Effector CD8-positive, alpha-beta T cell (primary cell): Measurements from ENCODE around the gene PDE3A.
"Not testable (repeated sequence)": the region's sequence is repeated elsewhere in the genome, so short reads cannot be mapped to it uniquely, and the experiment has no call there.

ENCODE experiments used
- DNase-seq: peaks from one replicate; lab custom pipeline; 2025; lab: John Stamatoyannopoulos, UW

The PDE3A gene

DNA sequence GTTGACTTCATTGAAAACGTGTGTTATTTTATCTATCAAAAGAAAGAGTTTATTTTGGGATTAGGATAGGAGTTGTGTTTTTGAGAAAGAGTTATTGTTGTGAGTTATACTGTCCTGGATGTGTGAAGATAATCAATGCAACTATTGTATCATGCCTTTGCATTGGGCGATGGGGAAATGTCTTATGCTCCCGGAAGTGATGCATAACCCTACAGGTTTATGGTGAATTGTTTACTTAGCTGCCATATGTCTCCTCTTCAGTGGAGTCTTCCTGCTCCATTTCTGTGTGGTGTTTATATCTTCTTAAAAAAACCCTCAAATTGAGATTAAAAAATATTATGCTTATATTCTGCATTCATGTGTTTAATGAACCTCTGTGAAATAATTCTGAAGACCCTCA is 6.5 kb downstream of the PDE3A start:
- DNase-seq, result no peak

DNA sequence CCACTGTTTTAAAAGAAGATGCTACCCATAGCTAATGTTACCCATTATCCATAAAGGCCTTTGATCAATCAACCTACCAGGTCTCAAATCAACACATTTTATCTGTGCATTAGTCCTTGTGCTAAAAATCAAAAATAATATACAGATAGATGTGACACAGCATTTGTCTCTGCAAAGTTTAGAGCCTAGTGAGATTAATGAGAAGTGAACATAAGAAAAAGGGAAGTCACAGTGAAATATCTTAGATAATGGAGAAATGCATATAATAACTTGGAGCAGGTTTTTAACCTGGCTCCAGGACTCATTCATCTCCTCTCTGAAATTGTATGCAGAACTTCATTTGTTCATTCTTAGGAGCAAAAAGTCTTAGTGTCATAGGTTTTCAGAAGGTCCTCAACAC is 7.2 kb downstream of the PDE3A start:
- DNase-seq, result no peak

DNA sequence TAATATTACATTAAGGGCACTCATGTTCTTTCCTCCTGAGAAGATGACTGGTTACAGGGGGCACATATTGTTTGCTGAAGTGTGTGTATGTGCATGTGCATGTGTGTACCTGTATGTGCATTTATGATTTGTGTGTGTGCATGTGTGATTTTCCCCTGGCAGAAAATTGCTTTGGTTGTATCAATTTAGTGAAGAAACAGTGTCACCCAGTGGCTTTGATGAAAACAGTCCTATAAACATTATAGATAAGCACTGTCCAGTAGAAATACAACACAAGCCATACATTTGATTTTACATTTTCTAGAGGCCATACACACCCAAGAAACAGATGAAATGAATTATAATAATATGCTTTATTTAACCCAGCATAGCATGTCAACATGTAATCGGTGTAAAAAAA is 8.6 kb downstream of the PDE3A start:
- DNase-seq, result no peak

DNA sequence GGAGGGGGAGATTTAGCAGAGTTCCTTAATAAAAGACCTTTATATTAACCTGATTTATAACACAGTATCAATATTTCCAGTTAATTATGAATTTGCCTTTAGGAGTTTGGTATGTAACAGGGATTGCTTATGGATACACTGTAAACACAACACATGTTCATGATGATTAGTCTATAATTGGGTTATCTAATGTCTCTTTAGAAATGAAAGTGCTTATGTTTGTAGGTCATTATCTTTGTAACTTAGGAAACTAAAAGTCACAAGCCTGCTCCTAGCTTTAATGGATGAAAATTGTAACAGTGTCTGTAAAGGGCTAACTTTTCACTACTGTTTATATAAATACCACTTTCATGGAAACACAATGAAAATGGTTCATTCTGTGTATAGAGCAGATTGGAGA is 9.4 kb downstream of the PDE3A start:
- no peak for DNase-seq

DNA sequence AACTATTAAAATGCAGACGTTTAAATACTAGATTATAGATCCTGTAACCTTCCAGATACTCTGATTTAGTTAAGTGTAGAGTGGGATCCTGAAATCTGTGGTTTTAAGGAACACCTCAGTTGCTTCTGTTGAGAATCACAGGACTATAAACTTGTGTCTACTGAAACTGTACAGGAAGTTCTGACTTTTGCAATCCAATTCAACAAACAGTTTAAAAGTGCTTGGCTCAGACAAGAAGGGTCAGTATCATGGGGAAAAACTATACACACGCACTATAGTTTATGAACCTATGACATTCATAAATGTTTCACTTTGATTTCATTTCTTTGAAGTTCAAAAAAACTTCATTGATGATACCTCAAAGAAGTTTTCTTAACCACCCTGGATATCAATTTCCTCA is 13.8 kb downstream of the PDE3A start:
- no peak for DNase-seq

DNA sequence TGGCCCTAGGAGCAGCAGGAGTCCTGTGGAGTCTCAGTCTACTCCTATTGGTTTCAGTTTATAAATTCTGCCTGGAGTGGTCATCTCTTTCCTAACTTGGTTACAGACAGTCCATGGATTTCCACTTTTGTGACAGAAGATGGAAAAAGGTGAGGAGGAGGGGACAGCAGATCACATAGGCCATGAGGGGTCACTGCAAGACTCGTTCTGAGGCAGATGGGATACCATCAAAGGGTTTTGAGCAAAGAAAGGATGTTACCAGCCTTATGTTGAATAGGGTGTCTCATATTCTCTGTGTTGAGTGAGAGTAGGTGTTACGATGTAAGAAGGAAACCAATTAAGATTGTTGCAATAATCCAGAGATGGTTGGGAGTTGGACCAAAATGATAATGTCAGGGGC is 15.3 kb downstream of the PDE3A start:
- no peak for DNase-seq

DNA sequence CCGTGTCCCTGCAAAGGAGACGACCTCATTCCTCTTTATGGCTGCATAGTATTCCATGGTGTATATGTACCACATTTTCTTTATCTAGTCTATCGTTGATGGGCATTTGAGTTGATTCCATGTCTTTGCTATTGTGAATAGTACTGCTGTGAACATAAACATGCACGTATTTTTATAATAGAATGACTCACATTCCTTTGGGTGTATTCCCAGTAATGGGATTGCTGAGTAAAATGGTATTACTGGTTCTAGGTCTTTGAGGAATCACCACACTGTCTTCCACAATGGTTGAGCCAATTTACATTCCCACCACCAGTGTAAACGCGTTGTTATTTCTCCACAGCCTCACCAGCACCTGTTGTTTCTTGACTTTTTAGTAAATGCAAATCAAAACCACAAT is 16.5 kb downstream of the PDE3A start:
- not testable (repeated sequence) for DNase-seq

DNA sequence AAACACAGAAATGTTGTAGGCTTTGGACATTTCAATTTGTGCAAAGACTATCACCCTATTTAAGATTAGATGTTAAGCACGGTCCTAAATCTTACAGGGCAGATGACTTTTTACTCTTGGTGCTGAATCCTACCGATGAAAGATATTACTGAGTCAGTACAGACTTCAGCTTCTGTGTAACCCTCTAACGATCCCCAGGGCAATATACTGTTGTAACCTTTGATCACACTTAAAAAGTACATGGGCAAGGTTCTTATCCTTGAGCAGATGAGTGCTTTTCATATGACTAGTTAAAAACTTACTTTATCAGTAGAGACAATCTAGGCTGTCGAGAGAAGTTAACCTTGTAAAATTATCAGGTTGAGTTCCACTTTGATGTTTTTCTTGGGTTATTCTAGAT is 22.5 kb downstream of the PDE3A start:
- DNase-seq, result no peak

DNA sequence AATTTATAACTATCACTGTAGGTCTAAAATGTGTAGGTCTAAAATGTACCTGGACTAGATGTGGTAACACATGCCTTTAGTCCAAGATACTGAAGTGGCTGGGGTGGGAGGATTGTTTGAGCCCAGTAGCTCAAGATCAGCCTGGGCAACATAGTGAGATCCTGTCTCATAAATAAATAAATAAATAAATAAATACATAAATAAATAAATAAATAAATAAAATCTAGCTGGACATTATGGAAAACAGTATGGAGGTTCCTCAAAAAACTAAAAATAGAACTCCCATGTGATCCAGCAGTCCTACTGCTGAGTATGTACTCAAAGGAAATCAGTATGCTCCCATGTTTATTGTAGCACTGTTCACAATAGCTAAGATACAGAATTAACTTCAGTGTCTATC is 24.0 kb downstream of the PDE3A start:
- no peak for DNase-seq

DNA sequence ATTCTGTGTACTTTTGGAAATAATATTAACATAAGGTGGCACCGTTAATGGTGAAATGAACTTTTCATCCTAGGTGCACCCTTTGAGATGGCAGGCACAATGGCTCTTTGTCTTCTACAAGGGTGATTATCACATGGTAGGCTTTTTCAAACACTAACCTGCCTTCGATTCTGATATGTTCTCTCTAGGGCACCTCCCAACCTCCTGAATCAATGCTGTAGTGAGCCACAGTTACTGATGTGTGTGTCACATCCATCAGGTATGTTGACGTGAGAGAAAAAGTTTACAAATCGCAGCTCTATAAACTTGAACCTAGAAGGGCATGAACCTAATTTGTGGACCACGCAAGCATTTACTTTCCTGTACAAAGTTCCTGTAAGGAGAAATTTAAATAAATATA is 25.4 kb downstream of the PDE3A start:
- DNase-seq, result no peak

DNA sequence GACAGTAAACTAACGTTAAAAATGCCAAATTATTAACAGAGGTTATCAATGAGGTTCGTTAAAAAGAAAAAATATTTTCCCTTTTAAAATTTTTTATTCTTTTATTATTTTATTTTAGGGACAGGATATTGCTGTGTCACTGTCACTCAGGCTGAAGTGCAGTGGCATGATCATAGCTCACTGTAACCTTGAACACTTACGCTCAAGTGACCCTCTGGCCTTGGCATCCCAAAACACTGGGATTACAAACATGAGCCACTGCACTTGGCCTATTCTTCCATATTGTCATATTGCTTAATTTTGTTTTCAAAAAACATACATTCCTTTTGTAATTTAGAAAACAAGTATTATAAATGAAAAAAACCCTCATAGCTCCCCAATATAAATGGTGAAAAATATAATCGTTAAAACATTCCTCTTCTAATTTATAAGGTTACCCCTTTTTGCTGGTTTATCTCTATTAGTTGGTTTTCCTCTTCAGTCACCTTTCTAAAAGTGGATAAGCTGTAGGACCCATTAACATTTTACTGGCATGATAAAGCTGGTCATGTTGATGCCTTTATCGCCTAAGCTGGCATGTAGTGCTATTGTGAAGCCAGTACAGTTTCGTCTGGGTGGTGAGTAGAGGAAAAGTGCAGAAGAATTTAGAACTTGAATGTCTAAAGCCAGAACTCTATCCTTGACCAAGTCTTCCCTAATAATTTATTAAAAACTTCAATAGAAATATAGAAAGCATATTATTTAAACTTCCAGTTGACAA is 27.6 kb downstream of the PDE3A start:
- no peak for DNase-seq

DNA sequence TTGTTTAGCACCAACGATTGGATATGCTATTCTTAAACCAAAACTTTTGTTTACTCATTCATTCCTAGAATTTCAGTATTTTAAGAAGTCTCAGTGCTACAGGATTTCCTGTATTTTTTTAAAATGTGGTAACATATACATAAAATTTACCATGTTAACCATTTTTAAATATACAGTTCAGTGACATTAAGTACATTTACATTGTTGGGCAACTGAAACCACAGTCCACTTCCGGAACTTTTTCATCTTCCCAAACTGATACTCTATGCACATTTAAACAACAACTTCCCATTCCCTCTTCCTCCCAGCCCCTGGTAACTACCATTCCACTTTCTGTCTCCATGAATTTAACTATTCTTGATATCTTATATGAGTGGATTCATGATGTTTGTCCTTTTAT is 30.3 kb downstream of the PDE3A start:
- DNase-seq, result no peak

DNA sequence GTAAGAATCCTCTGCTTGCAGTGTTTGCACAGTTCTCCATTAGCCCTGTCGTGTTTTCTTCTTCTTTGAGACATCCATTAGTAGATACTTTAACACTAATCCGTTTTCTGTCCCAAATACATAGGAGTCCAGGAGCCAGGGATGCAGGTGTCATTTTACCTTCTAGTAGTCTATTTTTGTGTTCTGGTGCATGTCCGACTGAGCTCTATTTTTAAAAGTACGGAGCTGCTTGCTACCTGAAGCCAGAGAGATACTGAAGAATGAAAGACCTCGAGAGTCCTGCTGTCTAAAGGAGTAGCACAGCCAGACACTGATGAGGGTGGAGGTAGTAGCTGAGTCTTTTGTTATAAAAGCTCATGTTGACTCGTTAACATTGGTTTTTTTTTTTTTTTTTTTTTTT is 31.7 kb downstream of the PDE3A start:
- no peak for DNase-seq

DNA sequence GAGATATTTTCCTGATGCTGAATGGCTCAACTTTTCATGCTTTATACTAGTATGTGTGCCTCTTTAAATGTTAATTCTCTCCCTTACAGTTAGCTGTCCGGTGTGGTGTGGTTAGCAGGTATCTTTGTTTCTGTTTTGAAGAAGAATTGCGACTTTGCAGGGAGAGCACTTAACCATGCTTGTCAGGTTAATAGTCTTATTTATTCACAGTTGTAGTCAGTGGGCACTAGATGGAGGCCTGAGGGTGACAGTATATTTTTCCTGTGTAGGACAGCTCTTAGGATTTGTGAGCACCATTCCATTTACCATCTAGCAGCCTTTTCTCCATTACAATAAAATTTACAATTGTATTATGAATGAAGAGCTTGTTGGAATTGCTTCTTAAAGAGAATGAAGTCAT is 34.9 kb downstream of the PDE3A start:
- no peak for DNase-seq

DNA sequence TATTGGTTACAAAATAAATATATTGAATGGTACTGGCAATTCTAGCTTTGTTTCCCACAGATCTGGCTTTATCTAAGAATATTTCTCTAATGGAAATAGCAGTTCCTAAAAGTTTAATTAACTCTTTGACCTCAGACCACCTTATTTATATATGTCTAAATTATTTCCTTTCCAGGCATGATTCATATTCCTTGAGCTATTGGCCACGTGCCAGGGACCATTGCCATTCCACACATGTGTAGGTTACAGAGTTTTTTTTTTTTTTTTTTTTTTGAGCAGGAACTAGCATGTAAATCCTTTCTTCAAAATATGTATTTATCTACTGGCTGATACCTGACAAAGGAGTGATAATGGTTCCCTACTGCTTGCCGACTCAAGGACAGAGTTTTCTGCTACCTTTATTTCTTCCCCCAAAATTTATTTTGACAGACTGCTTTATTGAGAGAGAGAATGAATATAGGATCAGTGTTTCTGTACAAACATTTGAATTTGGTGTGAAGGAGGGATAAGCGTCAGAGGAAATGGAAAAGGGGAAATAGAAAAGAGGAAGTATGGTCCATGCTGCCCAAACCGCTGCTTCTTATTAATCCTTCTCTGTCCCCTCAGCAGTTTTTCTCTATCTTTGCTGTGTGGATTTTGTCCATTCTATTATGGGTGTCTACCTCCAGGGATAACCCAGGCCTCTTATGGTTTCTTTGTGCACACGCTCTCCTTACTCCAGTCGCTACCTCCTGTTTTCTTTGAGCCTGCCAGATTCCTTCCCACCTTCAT is 36.4 kb downstream of the PDE3A start:
- no peak for DNase-seq

DNA sequence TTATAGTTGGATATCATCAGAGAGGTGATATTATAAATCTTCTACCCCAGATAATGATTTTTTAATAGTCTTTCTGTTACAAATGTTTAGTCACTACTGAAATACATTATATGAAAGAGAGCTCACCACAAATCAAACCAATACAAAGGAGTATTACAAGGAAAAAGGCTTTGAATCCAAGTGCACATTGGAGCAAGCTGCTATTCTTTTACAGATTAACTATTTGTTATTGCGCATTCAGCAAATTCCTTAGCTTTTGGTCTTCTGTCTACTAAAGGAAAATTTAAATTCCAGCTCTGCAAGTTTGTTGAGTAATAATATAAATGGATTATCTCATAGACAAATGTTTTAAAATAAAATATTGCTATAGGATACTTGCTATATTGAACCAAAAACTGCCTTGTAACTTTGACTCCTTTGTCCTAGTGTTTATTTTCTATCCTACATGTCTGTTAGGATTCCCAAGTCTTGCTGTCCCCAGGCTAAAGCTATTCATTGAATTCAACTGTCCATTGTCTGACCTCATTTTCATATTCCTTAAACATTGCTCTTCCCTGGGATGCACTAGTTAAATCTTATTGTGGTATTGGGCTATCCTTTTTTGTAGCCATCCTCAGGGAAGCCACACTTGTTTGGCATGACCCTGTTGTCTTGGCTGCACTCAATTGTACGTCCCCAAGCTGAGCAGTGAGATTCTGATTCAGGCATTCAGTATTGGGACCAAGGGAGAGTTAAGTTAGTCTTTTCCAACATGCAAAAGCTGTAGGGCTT is 41.5 kb downstream of the PDE3A start:
- DNase-seq, result no peak

DNA sequence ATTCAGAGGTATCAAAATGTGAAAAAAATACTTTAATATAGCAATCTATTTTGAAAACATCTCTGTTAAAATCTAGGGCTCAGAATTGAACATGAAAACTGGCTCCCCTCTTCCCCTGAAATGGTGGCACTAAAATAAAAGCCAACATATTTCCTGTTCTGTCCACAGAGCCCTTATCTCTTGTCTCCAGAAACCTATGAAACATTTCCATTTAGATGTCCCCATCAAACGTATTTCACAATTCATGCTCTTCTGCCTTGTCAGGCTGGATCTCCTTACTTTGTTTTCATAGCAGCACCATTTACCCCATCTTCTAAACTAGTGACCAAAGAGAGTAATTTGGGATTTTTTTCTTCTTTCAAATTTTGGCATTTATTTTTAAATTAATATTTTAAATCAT is 42.4 kb downstream of the PDE3A start:
- no peak for DNase-seq

DNA sequence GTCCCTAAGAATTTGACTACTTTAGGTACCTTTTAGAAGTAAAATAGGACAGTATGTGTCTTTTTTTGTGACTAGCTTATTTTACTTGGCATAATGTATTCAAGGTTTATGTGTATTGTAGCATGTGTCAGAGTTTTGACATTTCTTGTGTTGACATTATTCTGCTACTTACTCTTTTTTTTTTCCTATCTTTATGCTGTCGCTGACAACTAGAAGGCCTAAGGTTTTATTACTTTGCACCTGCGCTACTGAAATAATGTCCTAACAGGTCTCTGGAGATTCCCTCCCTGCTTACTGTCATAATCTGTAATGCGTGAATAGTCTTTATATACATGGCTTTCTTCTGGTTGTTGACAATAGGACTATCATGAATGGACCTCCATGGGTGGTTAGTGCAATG is 43.0 kb downstream of the PDE3A start:
- DNase-seq, result no peak

DNA sequence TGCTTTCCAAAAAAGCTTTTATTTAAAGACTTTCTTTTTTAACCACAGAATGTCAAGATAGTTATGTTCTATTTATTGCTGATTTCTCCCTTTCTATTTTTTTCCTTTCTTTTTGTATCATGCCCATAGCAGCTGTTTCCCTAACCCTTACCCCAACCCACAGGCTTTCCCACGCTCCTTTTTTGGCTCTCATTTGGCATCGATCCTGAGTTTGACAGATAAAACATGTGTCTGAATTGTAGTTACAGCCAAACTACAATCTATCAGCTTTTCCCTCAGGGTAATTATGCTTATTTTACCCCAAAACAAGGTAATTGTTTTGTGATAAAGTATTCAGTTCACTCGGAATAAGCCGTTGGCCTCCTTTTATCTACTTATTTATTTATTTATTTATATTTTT is 46.7 kb downstream of the PDE3A start:
- DNase-seq, result no peak

DNA sequence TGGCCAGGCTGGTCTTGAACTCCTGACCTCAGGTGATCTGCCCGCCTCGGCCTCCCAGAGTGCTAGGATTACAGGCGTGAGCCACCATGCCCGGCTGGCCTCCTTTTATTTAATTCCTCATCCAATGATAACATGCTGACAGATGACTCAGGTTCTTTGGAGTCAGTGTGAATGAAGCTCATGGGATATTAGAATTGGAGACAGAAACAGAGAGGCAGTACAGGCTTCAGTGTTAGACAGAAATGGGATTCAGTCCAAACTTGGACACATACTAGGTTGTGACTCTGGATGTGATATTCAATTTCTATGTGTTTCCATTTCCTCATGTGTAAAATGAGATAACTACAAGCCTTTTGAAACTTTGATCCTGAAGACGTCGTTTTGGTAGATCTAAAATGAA is 47.3 kb downstream of the PDE3A start:
- no peak for DNase-seq

DNA sequence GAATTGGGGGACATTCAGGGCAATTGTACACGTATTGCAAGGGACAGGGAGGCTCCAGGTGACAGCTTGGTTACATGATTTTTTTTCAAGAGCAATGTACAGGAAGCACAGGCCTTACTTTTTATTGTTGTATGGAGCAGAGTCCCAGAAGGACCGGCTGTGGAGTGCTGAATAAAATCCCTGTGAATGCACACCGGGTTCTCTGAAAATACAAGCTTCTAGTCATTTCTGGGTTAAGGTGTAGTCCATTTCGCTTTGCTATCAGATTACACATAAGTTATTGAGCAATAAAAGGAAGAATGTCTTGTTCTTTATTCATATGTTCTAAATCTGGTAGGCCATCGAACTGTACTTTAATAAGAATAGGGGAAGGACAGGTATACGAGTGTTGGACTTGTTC is 52.2 kb downstream of the PDE3A start:
- DNase-seq, result no peak

DNA sequence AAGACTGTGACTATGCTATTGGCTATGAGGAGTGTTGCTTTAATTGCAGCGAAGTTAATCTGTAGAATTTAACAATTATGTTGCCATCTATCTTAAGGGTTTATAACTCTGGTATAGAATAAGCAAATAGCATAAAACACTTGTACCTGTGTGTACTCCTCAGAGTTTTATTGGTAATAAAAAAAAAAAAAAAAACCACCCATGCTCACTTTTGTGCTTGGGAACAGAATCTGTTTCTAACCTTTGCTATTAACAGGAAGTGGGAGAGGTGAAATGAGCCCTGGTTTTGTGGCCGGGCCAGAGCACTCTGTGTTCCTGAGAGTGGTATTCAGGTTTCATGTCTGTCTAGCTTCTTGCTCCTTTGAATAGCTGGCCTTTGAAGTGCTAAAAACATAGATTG is 53.1 kb downstream of the PDE3A start:
- DNase-seq, result no peak

DNA sequence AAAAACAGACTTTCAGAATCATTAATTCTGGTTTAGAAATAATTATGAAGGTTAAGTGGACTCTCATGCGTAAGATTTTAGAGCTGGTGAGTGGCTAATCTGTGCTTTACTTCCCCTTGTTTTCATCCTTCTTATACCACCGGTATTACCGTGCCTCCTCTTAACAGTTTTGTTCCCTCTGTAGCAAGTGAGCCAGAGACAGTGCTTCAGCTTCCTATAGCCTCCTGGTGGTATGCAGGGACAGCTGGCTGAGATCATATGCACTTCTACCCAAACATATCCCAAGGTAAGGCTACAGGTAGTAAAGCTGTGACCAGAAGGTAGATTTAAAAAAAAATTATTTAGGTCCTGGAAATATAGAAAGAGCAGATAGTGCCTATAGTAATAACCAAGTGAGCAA is 55.2 kb downstream of the PDE3A start:
- no peak for DNase-seq
